ENCODE measurements around the gene SPRED3.
"Not testable (repeated sequence)": the region's sequence is repeated elsewhere in the genome, so short reads cannot be mapped to it uniquely, and the experiment has no call there.

Gene SPRED3

DNA sequence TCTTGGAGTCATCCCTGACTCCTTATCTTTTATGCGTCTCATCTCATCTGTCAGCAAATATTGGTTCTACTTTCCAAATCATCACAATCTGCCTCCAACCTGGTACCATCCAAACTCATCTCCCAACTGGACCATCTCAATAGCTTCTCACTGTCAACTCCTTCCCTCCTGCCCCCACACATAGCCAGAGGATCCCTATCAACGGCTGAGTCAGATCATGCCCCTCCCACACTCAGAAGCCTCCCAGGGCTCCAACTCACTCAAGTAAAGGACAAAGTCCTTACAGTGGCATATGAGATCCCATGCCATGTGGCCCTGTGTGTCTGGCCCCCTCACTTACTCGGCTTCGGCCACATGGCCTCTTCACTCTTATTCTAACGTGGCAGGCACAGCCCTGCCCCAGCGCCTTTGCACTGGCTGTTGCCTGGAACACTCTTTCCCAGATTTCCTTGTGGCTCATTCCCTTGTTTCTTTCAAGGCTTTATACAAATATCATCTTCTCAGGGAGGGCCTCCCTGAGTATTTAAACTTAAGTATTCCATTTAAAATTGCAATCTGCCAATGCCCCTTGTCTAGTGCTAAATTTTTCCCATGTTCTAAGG lies 4.3 kb downstream of the SPRED3 start:
- DNase-seq = no peak

DNA sequence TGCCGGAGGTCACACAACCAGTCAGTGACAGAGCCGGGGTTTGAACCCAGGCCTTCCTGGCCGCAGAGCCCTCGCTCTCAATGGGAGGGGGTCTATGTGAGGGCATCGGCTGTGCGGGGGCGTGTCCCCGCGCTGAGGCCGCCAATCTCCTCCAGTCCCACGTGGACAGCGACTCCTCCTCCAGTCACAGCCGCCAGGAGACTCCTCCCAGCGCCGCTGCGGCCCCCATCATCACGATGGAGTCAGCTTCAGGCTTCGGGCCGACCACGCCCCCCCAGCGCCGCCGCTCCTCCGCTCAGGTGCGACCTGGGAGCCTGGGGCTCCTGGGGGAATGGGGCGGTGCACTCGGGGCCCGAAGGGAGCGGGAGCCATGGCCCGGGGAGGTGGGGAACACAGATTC lies 6.0 kb downstream of the SPRED3 start:
- no peak for DNase-seq

DNA sequence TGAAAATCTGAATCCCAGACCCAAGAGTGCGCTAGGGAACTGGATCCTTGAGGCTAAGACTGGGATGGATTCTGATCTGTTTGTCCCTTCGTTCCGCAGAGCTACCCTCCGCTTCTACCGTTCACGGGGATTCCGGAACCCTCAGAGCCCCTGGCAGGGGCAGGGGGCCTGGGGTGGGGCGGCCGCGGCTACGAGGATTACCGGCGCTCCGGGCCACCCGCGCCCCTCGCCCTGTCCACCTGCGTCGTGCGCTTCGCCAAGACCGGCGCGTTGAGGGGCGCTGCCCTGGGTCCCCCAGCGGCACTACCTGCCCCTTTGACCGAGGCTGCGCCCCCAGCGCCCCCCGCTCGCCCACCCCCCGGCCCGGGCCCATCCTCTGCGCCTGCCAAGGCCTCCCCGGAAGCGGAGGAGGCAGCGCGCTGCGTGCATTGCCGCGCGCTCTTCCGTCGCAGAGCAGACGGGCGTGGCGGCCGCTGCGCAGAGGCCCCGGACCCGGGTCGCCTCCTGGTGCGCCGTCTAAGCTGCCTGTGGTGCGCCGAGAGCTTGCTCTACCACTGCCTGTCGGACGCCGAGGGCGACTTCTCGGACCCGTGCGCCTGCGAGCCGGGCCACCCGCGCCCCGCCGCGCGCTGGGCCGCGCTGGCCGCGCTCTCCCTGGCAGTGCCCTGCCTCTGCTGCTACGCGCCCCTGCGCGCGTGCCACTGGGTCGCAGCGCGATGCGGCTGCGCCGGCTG lies 7.1 kb downstream of the SPRED3 start:
- no peak for DNase-seq

DNA sequence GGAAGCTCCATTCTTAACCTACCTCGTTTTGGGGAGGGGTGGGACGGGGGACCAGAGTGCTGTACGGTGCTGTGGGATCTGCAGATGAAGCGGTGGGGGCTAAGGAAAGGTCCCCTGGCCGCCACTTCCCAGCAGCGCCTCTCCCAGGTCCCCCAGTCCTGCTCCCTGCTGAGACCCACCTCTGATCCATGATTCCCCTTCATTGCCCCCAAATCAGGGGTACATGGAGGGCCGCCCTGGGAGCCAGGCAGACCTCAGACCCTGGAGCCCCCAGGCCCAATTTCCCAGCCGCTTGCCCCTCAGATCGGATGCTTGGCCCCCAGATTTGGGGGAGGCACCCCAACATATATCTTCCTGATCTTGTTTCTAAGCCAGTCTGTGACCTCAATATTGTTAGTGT lies 10.6 kb downstream of the SPRED3 start:
- DNase-seq = no peak

DNA sequence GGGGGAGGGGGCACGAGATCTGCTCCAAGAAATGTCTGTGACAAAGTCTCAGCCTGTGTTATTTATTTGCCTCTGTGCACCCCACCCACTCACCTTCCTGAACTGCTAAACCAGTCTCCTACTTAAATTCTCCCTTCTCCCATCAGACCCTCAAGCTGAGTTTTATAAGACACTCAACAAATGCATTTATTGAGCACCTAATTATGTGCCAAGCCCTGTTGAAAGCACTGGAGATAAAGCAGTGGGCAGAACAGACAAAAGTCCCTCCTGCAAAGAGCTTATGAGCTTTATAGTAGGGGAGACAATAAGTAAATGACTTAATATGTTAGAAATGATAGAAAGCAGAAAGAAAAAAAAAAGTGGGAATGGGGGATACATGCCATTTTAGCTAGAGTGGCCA lies 11.0 kb downstream of the SPRED3 start:
- no peak for DNase-seq

DNA sequence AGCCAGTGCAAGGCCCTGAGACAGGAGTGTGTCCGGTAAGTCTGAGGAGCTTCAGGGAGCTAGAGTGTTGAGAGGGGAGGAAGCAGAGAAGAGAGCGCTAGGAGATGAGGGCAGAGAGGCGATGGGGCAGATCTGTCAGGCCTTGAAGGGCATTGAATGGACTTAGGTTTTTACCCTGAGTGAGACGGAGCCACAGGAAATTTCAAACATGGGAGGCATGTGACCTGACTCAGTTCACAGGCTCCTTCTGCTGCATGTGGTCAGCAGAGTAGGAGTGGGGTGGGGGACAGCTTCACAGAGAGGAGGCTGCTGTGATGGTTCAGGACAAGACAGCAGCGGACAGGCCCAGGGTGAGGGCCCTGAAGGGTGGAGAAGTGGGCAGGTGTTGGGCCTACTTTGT lies 11.9 kb downstream of the SPRED3 start:
- no peak for DNase-seq

DNA sequence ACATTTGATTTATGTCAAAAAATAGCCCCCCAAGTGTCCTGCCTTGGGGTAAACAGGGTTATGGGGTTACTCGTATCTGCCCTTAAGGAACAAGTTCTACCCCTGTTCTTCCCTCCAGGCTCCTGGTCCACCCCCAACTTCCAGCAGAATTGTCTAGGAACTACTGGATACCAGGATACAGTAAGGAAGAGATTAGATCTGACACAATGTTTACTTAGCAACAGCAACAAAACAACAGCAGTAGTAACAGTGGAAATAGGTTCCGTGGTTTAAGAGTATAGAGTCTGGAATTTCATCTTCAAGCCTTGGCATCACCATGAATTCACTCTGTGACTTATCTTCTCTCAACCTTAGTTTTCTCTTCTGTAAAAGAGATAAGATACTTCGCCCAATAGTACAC lies 12.7 kb downstream of the SPRED3 start:
- DNase-seq = no peak

DNA sequence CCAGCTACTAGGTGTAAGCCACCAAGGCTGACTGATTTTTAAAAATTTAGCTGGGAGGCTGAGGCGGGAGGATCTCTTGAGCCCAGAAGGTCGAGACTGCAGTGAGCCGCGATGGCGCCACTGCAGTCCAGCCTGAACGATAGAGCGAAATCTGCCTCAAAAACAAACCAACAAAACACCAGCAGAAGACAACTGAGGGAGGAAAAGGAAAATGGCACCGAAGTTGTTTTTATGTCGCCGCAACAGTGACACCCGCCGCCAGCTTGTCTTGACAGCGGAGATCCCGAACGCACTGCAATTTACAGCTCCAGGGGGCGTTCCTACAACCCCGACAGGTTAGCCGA lies 14.1 kb downstream of the SPRED3 start:
- no peak for DNase-seq

DNA sequence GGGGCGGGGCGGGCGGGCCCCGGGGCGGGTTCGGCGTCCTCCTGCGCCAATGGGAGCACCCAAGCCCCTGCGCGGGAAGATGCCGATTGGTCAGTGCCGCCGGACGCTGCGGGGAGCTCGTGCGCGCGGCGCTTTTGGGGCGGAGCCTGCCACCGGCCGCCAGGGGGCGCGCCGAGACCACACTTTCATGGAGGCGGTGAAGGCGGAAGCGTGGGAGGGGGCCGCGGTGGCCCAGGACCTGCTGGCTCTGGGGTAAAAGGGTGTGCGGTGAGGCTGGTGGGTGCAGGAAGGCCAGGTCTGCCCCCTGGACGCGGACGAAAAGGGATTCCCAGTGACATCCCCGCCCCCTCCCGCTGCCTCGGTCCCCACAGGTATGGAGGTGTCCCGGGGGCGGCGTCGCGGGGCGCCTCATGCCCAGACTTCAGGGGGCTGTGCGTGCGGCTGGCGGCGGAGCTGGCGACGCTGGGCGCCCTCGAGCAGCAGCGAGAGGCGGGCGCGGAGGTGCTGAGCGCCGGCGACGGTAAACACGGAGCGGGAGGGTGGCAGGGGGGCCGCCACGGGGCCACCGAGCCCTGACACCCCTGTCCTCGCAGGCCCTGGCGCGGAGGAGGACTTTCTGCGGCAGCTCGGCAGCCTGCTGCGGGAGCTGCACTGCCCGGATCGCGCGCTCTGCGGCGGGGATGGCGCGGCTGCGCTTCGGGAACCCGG lies 14.6 kb downstream of the SPRED3 start, which contains the start of gene FAM98C:
Gene FAM98C (plus strand): TSS at position 127 of the 708 bp plus-strand sequence. CDS start 61 bp downstream, at position 188.
- peak; percentile 86 for DNase-seq

DNA sequence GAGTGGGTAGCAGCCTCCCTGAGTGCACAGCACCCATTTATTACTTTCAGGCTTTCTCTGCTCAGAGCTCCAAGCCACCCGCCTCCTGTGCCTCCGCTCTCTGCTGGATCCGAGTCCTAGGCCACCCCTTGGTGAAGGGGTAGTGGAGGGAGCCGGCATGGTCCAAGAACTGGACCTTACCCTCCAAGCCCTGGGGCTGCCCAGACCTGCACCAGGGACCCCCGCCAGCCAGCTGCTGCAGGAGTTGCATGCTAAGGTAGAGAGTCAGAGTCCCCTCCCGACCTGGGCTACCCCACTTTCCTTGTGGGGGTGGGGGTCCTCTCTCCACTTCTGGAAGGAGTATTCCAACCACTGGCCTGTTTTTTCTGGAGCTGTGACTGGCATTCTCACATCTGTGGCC lies 16.4 kb downstream of the SPRED3 start:
- no peak for DNase-seq

DNA sequence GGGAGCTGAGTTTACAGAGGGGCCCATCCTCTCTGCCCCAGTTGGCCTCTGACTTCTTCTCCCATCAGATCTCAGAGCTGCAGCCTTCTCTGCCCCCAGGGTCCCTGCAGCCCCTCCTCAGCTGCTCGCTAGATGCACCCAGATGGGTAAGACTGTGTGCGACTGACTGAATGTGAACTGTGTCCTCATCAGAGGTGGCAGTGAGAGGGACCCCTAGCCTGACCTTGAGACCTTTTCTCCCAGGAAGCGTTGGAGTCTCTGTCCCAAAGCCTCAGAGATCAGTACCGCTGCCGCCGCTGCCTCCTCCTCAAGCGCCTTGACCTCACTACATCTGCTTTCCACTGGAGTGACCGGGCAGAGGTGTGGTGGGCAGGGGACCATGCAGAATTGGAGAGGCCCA lies 16.8 kb downstream of the SPRED3 start:
- no peak for DNase-seq

DNA sequence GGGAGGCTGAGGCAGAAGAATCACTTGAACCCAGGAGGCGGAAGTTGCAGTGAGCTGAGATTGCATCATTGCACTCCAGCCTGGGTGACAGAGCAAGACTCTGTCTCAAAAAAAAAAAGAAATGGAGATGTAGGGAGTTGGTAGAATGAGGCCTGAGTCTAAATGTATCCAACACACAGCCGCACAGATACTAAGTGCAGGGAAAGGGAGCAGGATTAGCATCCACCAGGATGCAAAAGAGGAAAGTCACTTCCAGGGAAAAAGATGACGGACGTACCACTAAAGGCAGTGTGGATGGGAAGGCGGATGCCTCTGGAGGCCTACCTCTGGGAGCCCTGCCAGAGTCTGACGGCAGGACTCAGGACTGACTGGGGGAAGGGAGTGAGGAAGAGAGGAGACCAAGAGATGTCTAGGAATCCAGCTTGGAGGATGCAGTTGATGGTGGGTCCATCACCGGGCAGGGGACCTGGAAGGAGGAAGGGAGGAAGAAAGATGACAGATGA lies 21.2 kb downstream of the SPRED3 start:
- DNase-seq = peak; percentile 18

DNA sequence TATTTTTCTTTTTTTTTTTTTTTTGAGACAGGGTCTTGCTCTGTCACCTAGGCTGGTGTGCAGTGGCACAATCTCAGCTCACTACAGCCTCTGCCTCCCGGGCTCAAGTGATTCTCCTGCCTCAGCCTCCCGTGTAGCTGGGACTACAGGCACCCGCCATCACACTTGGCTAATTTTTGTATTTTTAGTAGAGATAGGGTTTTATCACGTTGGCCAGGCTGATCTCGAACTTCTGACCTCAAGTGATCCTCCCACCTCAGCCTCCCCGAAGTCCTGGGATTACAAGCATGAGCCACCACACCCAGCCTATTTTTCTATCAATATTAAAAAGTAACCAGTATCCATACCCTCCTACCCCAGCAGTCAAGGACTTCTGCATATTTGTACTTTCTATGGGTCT lies 21.9 kb downstream of the SPRED3 start:
- DNase-seq = not testable (repeated sequence)

DNA sequence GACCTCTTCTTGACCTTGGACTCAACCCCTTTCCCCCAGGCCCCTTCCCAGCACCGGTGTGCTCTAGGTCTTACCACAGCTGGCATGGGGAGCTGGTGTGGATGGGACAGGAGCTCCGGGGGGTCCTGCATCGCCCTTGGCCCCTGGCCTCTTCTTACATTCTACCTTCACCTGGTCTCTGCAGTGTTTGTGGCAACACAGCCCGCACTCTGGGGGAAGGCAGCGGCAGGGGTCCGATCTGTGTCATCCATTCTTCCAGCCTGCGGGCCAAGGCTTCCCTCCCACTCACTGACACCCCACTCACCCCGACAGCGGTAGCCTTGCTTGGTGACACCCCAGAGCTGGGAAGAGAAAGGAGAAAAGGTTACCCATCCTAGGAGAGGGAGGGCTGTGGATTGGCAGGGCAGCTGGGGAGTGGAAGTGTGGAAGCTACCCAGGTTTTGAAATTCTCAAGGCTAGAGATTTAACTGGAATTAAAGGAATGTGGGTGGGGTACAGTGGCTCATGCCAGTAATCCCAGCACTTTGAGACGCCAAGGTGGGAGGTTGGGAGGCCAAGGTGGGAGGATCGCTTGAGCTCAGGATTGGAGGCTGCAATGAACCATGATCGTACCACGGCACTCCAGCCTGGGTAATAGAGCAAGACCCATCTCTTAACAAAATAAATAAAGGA lies 22.7 kb downstream of the SPRED3 start:
- DNase-seq = no peak

DNA sequence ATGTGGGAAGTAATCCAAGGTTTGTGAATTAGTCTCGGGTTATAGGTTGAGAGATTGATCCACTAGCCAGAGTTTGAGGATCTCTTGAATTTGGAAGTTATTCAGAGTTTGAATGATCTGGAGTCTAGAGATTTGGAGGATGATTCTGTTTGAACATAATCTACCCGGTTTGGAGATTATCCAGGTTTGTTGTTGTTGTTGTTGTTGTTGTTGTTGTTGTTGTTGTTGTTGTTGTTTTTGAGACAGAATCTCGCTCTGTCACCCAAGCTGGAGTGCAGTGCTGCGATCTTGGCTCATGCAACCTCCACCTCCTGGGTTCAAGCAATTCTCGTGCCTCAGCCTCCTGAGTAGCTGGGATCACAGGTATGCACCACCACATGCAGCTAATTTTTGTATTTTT lies 23.4 kb downstream of the SPRED3 start:
- not testable (repeated sequence) for DNase-seq

DNA sequence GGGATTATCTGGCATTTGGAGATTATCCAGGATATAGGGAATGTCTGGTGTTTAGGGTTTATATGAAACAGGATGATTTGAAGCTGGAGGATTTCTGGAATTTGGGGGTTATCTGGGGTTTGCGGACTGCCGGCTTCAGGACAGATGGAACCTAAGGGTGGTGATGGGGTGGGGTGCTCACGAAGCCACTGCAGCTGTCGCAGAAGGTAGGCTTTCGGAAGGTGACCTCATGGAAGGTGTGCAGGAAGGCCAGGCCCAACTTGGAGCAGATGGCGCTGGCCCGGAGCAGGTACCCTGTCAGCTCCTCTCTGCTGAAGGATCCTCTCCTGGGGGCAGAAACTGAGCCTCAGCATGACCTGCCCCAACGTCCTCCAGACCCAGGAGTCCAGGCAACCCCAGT lies 24.0 kb downstream of the SPRED3 start:
- DNase-seq = no peak

DNA sequence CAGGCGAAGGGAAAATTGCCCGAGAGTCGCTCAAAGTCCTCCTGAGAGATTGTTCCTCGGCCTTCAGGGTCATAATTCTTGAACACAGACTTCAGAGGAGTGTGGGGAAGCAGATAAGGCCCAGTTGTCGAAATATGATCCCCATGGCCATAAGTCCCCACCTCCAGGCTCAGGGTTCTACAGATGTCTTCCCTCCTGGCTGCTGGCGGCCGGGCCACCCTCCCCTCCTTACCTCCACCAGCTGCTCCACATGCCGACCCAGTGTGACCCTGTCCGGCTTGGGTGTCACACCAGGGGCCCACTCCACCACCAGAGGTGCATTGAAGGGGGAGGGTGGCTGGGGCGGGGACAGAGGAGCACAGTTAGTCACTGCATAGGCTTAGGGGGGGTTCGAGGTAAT lies 24.5 kb downstream of the SPRED3 start:
- peak; percentile 38 for DNase-seq

DNA sequence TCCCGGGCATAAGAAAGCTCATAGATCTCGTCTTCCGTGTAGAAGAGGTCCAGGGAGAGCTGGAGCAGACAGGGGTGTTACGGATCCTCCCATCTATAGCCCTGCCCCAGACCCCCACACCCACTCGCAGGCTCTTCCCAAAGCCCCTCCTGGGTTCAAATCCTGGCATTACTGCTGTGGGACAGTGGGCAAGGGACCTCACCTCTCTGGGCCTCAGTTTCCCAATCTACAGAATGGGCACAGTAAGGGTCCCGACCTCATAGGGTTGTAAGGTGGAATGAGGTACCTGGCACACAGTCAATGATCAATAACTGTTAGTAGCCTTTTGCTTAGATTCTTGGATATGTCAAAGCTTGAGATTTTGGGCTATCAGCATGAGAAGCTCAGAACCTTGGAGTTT lies 24.9 kb downstream of the SPRED3 start:
- DNase-seq = no peak

DNA sequence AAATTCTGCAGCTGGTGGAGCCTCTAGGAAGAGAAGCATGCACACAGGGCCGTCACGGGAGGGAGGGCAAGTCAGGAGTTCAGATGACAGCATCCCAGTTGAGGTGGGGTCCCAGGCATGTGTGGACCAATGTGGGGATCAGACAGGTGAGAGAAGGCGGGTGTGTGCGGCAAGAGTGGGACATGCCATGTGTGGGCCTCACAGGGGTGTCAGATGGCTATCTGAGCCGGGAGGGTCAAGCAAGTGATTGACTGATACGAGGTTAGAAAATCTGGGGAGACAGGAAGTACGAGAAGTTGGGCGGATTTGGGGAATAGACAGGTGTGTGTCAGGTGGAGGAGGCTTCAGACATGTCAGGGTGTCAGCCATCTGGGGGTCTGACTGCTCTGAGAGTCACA lies 28.6 kb downstream of the SPRED3 start:
- no peak for DNase-seq

DNA sequence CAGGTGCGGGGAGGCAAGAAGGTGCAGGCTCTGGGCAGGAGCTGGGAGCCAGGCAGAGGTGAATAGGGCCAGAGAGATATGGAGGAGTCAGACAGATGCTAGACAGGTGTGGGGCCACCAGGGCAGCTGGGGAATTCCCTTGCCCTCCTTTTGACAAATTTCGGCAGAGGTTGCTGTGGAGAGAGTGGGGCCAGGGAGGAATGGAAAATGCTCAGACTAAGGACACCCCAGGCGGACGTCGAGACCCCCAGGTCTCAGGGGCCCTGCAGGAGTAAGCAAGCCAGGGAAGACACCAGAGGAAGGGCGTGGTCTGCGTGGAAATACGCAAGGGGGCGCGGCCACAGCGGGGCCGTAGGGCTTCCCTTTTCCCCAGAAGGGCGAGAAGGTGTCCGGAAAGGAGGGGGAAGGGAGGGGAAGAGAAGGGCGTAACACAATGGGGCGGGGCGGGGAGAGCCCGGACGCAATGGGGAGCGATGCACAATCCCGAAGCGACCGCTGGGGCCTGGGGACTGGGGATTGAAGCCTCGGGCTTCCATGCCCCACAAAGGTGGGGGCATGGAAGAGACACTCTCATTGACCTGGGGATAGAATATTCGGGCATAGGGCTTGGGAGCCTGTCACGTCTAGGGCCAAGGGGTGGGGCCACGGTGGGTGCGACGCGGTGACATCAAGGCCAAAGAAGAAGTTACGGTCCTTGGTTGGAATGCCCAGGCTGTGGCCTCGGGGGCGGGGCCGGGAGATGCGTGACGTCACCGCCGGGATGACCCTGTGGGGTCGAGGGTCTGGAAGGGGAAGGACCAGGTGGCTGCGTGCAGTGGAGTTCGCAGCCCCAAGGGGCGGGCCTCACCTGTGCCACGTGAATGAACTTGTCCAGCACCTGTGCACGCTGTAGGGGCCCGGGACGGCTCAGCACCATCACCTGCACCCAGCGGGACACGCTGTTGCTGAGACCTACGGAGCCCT lies 29.3 kb downstream of the SPRED3 start:
- peak; percentile 16 for DNase-seq

DNA sequence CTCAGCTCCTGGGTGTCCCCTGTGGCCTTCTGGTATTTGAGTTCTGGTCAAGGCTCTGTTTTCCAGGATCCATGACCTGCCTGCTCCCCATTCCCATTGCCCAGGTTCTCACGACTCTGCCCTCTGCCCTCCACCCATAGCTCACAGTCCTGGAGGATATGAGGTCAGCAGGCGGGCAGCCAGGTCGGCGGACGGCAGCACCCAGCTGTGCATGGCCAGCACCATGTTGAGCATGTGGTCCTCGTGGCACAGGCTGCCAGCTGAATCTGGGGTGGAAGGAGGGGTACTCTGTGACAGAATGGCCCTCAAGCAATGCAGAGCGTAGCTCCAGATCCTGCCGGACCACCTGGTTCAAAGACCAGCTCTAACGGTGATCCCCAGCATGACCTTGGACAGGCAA lies 32.4 kb downstream of the SPRED3 start:
- DNase-seq = no peak

DNA sequence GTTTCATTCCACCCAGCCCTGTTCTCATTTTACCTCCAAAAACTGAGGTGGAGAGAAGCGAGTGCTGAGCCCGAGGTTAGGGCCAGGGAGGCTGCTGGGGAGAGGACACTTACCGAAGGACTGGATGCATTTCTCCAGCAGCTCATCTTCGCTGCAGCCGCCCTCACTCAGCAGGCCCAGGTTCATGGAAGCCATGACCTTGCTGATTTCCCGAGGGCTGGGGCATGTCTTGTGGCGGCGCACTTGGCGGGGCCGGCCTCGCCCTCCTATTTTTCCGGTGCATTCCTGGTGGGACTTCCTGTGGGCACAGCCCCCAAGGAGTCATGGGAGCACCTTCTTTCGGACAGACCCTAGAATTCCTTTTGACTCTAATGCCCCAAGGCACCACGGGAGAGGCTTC lies 33.4 kb downstream of the SPRED3 start:
- DNase-seq = no peak
